Stimulated activated naive CD8-positive, alpha-beta T cell treated with anti-CD3 and anti-CD28 coated beads, Interleukin-15, Interleukin-2, amounts not matched to agents 100 ng/mL and 50 ng/mL, for 24 hours (primary cell): ENCODE data around the gene HES4.
"Not testable (repeated sequence)": the region's sequence is repeated elsewhere in the genome, so short reads cannot be mapped to it uniquely, and the experiment has no call there.

Experiments
- H3K27ac Mint-ChIP-seq: one replicate; pipeline ENCODE4 v1.8.0; 2021; ENCODE audit warnings: mild to moderate bottlenecking, mixed read lengths
- H3K27me3 Mint-ChIP-seq: one replicate; pipeline ENCODE4 v1.8.0; 2021; ENCODE audit warnings: mixed read lengths
- H3K36me3 Mint-ChIP-seq: one replicate; pipeline ENCODE4 v1.8.0; 2021; ENCODE audit warnings: low read depth, mixed read lengths
- H3K4me1 Mint-ChIP-seq: one replicate; pipeline ENCODE4 v1.8.0; 2021; ENCODE audit warnings: low read depth, mixed read lengths
- H3K4me3 Mint-ChIP-seq: one replicate; pipeline ENCODE4 v1.8.0; 2021; ENCODE audit warnings: mild to moderate bottlenecking, mixed read lengths
- H3K9me3 Mint-ChIP-seq: one replicate; pipeline ENCODE4 v1.8.0; 2021; ENCODE audit warnings: mixed read lengths

HES4 gene

DNA sequence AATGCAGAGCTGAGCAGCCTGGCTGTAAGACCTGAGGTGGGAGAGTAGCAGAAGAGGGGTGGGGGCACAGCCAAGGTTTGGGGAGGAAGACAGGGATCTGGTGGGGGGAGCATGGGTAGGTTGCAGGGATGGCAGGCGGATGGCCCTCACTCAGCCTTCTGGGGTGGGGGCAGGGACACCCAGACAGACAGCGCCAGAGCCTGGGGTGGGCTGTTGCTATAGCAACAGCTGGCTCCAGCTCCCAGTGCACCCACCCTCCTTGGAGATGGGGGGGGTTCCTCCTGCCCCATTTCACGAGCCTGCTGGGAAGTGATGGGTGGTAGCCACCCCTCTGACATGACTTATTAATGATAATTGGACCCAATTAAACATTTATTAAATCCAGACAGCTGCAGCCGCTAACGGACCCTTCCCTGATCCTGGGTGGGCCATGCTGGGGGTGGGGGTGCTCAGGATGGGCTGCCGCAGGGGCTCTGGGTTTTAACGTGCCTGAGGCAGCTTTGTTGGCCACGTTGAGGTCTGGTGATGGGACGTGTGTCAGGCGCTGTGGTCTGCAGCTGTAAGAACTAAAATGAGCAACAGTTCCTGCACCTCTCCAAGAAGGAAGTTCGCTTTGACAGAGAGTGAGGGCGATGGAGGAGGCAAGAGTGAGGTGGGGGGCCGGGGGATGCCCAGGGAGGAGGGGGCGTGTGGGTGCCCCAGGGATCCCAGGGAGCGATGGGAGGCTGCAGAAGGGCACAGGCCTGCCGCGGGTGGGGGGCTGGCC is 39.4 kb upstream of the HES4 start:
- Mint-ChIP-seq H3K9me3 (no peaks in the 10 kb centered on the region), H3K4me1 (peaks cover 17% of the 10 kb centered on the region), H3K4me3 (peak overlapping the region; percentile 59), H3K36me3 (no peaks in the 10 kb centered on the region), H3K27me3 (peaks cover 7% of the 10 kb centered on the region), H3K27ac (no peak overlapping the region)

DNA sequence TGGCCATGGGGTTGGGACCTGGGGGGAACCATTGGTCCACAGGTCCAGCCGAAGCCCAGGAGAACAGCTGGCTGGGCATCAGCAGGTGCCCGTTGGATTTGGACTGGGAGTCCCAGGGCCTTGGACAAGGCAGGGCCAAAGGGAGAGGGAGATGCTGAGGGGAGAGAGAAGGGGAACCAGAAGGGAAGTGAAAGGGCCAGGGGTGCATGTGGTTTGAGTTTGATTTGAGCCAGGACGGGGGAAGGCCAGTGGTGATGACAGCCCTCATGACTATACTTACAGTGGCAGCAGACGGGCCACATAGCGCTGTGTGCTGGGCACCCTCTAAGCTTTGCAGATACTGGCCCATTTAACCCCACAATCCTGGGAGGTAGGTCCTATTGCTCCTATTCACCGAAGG is 38.8 kb upstream of the HES4 start:
- no peaks in the 10 kb centered on the region for H3K36me3 Mint-ChIP-seq
- peaks cover 17% of the 10 kb centered on the region for H3K4me1 Mint-ChIP-seq
- no peaks in the 10 kb centered on the region for H3K9me3 Mint-ChIP-seq
- no peak overlapping the region for H3K4me3 Mint-ChIP-seq
- H3K27ac Mint-ChIP-seq, result no peak overlapping the region
- peaks cover 7% of the 10 kb centered on the region for H3K27me3 Mint-ChIP-seq

DNA sequence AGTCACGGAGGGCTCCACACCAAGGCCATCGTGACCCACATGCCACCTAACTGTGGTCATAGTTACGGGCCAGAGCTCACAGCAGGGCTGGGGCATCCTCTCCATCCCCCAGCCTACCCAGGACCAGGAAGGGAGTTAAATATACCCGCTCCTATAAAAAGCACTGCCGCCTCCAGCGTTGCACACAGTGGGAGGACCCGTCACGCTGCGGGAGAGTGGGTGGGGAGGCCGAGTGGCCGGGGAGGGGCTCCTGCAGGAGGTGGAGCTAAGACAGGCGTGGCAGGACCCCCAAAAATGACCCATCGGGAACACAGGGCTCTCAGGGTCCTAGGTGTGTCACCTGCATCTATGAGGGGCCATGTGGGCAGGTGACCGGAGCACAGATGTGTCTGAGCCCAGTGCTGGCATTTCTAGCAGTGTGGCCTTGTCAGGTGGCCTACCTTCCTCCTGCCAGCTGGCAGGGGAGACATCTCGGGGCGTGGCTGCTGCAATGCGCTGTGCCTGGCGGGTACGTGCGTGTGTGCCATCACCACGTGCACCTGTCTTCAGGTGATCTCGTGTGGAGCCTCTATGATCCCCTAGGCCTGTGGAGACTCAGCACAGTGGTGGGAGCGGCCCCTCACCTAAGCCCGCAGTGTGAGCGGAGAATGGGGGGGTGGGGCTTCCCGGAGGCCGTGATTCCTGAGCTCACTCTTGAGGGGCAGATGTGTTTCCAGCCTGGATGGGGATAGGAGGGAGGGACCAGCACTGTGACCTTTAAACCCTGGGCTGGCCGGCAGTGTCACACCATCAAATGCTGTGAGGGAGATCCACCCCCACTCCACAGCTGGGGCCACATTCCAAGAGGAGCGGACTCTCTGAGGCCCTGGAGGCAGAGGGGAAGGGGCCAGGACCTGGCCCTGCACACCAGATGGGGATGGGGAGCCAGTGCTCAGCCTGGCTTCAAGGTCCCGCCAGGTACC is 37.8 kb upstream of the HES4 start:
- H3K9me3 Mint-ChIP-seq, result no peaks in the 10 kb centered on the region
- H3K4me1 Mint-ChIP-seq, result peaks cover 17% of the 10 kb centered on the region
- no peak overlapping the region for H3K27ac Mint-ChIP-seq
- H3K36me3 Mint-ChIP-seq, result no peaks in the 10 kb centered on the region
- H3K4me3 Mint-ChIP-seq, result no peak overlapping the region
- peaks cover 7% of the 10 kb centered on the region for H3K27me3 Mint-ChIP-seq

DNA sequence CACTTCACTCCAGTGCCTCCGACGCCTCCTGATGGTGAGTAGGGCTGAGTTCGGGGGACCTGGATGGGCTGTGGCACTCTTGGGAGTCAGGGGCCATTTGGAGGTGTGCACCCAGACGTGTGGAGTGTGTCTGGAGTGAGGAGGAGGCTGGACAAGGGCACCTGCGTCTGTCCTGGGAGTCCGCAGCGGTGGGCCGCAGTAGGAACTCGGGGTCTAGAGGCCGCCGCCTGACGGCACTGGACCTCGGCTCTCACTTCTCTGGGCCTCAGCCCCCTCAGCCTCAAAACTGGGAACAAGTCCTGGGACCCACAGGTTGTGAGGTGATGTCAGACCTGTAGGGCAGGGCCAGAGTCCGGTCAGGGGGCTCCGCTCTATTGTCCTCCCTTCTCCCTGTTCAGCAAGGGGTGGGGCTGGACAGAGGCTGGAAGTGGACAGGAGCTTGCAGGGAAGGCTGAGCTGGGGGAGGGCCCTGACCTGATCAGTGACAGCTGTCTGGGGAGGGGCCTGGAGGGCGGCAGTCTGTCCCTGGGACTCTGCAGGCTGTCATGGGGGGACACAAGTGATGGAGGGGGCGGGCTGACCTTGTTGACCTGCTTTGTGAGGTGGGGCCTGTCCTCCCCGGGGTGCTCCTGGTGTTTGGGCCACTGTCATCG is 35.5 kb upstream of the HES4 start:
- H3K4me3 Mint-ChIP-seq, result no peak overlapping the region
- H3K36me3 Mint-ChIP-seq, result no peaks in the 10 kb centered on the region
- no peaks in the 10 kb centered on the region for H3K9me3 Mint-ChIP-seq
- no peak overlapping the region for H3K27ac Mint-ChIP-seq
- peaks cover 13% of the 10 kb centered on the region for H3K27me3 Mint-ChIP-seq
- H3K4me1 Mint-ChIP-seq, result peaks cover 24% of the 10 kb centered on the region

GRCh38 chr1:1034439-1034781 is 34.5 kb upstream of the HES4 start:
- no peaks in the 10 kb centered on the region for H3K36me3 Mint-ChIP-seq
- H3K27ac Mint-ChIP-seq, result no peak overlapping the region

DNA sequence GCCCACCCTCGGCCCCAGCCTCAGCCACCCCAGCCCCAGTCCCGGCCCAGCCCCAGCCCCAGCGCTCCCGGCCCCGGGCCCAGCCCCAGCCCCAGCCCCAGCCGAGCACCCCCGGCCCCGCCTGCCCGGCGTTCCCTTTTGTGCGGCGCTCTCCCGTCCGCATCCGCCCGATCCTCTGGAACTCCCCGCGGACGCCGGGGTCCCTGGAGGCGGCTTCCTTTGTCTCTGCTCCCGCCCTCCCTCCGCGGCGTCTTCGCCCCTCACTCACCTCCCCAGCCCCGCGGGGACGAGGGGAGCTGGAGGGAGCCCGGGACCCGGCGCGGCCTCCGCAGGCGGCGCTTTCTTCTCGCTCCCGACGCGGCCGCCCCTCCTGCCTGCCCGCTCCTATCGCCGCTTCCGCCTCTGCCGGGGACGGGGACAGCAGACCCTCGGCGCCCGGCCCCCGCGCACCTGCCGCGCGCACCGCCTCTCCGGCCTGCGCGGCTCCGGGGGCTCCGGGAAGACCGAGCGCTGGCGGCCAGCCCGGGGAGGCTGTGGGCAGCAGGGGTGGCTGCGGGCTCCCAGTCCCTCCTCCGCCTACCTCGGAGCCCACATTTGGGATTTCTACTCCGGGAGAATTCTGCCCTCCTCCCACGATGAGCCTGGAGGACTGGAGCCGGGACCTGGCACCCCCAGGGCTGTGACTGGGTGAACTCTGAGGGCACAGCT is 34.0 kb upstream of the HES4 start:
- peaks cover 13% of the 10 kb centered on the region for H3K27me3 Mint-ChIP-seq
- no peaks in the 10 kb centered on the region for H3K36me3 Mint-ChIP-seq
- no peak overlapping the region for H3K27ac Mint-ChIP-seq
- H3K4me3 Mint-ChIP-seq, result peak overlapping the region; percentile 61
- no peaks in the 10 kb centered on the region for H3K9me3 Mint-ChIP-seq
- H3K4me1 Mint-ChIP-seq, result peaks cover 14% of the 10 kb centered on the region

More at GRCh38 chr1:1034439-1034781, 34.5 kb upstream of the HES4 start:
- Mint-ChIP-seq H3K4me1 (peaks cover 19% of the 10 kb centered on the region), H3K4me3 (peak overlapping the region; percentile 61), H3K27me3 (peaks cover 13% of the 10 kb centered on the region), H3K9me3 (no peaks in the 10 kb centered on the region)

- H3K36me3 Mint-ChIP-seq, result no peaks in the 10 kb centered on the region
- H3K27me3 Mint-ChIP-seq, result peaks cover 9% of the 10 kb centered on the region
- H3K4me3 Mint-ChIP-seq, result no peak overlapping the region
- no peaks in the 10 kb centered on the region for H3K9me3 Mint-ChIP-seq
- H3K27ac Mint-ChIP-seq, result no peak overlapping the region
- H3K4me1 Mint-ChIP-seq, result peaks cover 7% of the 10 kb centered on the region
Observed at GRCh38 chr1:1033009-1033587, 33.2 kb upstream of the HES4 start.

DNA sequence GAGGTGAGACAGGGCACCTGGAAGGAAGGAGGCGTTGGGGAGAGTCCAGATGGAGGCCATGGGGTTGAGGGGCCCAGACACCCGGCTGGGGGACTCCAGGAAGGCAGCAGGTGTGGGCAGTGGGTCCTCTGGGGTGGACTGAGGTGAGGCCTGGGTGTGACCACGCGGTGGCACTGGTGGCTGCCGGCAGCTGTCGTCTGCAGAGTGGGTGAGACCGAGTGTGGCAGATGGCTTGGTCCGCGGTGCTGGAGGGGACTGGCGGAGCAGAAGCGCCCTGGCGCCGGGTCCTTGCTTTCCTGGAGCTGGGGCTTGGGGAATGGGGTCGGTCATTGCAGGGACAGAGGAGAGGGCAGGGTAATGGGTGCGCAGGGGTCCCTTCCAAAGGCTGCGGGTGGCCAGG is 32.5 kb upstream of the HES4 start:
- no peak overlapping the region for H3K4me3 Mint-ChIP-seq
- H3K36me3 Mint-ChIP-seq, result no peaks in the 10 kb centered on the region
- H3K27me3 Mint-ChIP-seq, result peaks cover 9% of the 10 kb centered on the region
- peaks cover 7% of the 10 kb centered on the region for H3K4me1 Mint-ChIP-seq
- H3K27ac Mint-ChIP-seq, result no peak overlapping the region
- H3K9me3 Mint-ChIP-seq, result no peaks in the 10 kb centered on the region

GRCh38 chr1:1031659-1032235 is 31.9 kb upstream of the HES4 start:
- Mint-ChIP-seq H3K27me3 (peaks cover 9% of the 10 kb centered on the region), H3K36me3 (no peaks in the 10 kb centered on the region), H3K4me1 (peaks cover 7% of the 10 kb centered on the region), H3K27ac (no peak overlapping the region), H3K9me3 (no peaks in the 10 kb centered on the region), H3K4me3 (no peak overlapping the region)

- not testable (repeated sequence) for H3K27ac Mint-ChIP-seq, H3K36me3 Mint-ChIP-seq, H3K4me3 Mint-ChIP-seq, H3K27me3 Mint-ChIP-seq, H3K4me1 Mint-ChIP-seq, H3K9me3 Mint-ChIP-seq
Observed at GRCh38 chr1:1030867-1031658, 31.2 kb upstream of the HES4 start.

DNA sequence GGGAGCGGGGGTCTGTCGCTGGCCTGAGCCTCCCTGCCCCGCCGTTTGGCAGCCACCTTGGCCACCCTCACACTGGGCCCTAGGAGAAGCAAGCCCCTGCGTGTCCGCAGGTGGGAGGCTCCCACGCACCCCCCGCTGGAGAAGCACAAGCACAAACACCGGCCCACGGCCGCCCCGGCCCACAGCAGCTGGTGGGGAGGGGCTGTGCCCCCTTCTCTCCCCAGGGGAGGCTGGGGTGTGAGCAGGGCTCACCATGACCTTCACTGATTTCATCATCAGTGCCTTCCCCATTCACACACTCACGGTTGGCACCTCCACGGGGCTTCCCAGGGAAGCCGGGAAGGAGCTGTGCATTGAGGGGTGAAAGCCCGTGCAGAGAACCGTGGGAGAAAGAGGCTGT is 27.9 kb upstream of the HES4 start:
- Mint-ChIP-seq H3K27ac (no peak overlapping the region), H3K4me3 (no peak overlapping the region), H3K9me3 (no peaks in the 10 kb centered on the region), H3K27me3 (peaks cover 6% of the 10 kb centered on the region), H3K36me3 (no peaks in the 10 kb centered on the region), H3K4me1 (peaks cover 7% of the 10 kb centered on the region)

DNA sequence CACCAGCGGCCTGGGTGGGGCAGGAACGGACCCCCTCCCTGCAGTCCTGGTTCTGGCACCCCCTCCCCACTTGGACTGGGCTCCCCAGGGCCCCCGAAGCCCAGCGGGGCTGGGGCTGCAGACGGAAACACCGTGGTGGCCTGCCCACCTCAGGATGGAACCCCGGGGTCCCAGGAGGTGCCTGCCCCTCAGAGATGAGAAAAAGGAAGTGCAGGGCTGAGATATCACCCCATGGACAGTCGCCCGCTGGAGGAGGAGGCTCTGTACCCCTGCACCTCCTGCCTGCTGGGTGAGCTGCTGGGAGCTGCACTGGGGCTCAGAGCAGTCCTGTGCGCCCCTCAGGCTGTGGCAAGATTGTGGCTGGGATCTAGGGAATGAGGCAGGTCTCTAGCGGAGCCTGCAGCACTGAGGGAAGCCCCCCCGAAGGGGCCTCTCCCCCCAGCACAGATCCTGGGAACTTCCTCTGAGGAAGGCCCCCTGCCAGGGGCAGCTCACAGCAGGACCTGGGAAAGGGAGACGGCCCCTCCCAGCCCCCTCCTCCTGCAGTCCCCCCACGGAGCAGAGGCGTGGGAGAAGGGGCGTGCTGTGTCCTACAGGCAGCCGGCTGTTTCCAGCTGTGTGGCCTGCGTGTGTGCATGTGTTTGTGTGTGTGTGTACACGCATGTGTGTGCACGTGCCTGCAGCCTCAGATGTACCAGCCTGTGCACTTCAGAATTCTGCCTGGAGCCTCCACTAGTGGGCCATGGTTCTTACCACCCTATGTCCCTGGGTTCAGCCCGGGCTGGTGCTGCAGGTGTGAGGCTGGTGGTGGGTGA is 26.9 kb upstream of the HES4 start:
- H3K27me3 Mint-ChIP-seq, result no peaks in the 10 kb centered on the region
- H3K4me1 Mint-ChIP-seq, result peaks cover 4% of the 10 kb centered on the region
- H3K27ac Mint-ChIP-seq, result no peak overlapping the region

GRCh38 chr1:1025730-1026129 is 25.8 kb upstream of the HES4 start:
- no peaks in the 10 kb centered on the region for H3K9me3 Mint-ChIP-seq
- H3K4me3 Mint-ChIP-seq, result no peak overlapping the region

More for the DNA sequence above, 26.9 kb upstream of the HES4 start:
- H3K36me3 Mint-ChIP-seq, result no peaks in the 10 kb centered on the region
- no peak overlapping the region for H3K4me3 Mint-ChIP-seq
- H3K9me3 Mint-ChIP-seq, result no peaks in the 10 kb centered on the region

More at GRCh38 chr1:1025730-1026129, 25.8 kb upstream of the HES4 start:
- Mint-ChIP-seq H3K27ac (no peak overlapping the region), H3K36me3 (no peaks in the 10 kb centered on the region), H3K4me1 (peaks cover 4% of the 10 kb centered on the region), H3K27me3 (no peaks in the 10 kb centered on the region)
